Measurements from ENCODE around the gene AHNAK.
"Not testable (repeated sequence)": the region's sequence is repeated elsewhere in the genome, so short reads cannot be mapped to it uniquely, and the experiment has no call there.

AHNAK gene

DNA sequence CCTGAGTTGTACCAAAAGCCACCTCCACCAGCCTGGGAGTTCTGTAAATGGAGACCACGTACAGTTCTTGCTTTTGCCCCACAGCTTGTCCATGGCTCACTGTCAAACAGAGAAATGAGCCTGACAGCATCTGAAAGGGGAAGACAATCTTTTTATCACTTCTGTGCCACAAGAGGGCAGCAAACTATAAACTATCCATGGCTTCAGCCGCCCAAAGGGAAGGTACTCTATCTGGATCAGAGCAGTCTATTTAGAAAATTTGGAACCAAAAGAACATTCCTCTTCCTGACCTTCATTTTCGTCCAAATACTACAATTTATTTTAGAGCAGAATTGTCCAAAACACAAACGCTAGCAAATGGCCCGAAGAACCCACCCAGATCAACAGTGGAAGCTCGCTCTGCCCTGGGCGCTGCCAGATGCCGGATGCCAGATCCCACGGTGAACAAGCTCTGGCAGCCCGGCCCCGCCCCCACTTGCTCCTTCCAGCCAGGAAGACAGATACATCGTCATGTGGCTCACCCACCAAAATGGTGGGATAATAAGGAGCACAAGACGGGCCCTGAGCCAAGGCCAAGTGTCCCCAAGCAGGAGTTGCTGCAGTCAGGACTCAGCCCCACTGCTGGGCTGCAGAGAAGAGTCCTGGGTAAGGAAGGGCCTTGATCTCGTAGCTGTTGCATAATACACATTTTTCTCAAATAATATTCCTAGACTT, 151.6 kb downstream of the AHNAK start:
- Histone ChIP-seq H3K27me3 (ENCODE audit: low read depth, low read length) (no peaks in the 10 kb centered on the region), H3K4me3 (ENCODE audit: low read depth in 1 of 2, low read length in 2 of 2) (peak overlapping the region; percentile 49 to 50), H3K9me3 (ENCODE audit: control insufficient read depth in 1 of 2, low read length in 2 of 2) (no peaks in the 10 kb centered on the region), H3K27ac (ENCODE audit: low read length) (no peak overlapping the region), H3K36me3 (ENCODE audit: control insufficient read depth in 1 of 2, insufficient read depth in 2 of 2, low read length in 2 of 2) (no peaks in the 10 kb centered on the region), H3K4me1 (ENCODE audit: control insufficient read depth in 1 of 2, insufficient read depth in 2 of 2, low read length in 2 of 2) (peaks cover 13 to 44% of the 10 kb centered on the region in 2 donors)

DNA sequence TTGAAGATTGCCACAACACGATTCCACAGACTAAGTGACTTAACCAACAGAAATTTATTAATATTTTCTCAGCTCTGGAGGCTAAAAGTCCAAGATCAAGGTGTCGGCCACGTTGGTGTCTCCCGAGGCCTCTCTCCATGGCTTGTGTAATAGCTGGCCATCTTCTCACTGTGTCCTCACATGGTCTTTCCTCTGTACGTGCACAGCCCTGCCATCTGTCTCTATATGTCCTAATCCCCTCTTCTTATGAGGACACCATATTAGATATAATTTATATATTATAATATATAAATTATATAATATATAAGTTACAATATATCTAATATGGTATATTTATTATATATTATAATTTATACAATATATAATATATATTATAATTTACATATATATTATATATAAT, 152.9 kb downstream of the AHNAK start:
- peaks cover 3 to 31% of the 10 kb centered on the region in 2 donors for H3K4me1 ChIP-seq (ENCODE audit: control insufficient read depth in 1 of 2, insufficient read depth in 2 of 2, low read length in 2 of 2)
- no peak overlapping the region for H3K4me3 ChIP-seq (ENCODE audit: low read depth in 1 of 2, low read length in 2 of 2)
- H3K27ac ChIP-seq (ENCODE audit: low read length), result no peak overlapping the region
- H3K36me3 ChIP-seq (ENCODE audit: control insufficient read depth in 1 of 2, insufficient read depth in 2 of 2, low read length in 2 of 2), result no peaks in the 10 kb centered on the region
- H3K27me3 ChIP-seq (ENCODE audit: low read depth, low read length), result no peaks in the 10 kb centered on the region
- no peaks in the 10 kb centered on the region for H3K9me3 ChIP-seq (ENCODE audit: control insufficient read depth in 1 of 2, low read length in 2 of 2)

DNA sequence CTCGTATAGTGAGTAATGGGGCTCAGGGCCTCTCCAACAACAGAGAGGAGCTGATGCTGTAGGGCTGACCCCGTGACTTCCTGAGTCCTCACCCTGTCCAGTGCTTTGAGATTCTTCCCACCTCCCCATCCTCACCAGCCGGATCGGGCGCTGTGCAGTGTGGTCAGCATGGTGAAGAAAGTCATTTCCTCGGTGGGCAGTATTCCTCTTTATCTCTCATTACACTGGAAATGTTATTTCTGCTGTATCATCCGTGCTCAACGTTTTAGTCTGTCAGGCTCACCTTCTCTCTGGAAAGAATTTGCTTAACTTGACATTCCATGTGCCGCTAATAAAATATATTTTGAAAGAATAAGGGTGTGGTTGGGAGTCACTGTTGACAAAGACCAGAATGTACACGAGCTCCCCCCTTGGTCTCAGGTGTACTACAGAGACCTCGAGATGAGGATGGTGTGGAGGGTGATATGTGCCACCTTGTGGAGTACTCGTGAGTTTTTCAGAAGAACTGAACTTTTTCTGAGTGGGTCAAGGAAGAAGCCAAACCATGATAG, 153.5 kb downstream of the AHNAK start:
- Histone ChIP-seq H3K4me1 (ENCODE audit: control insufficient read depth in 1 of 2, insufficient read depth in 2 of 2, low read length in 2 of 2) (peaks cover 3 to 25% of the 10 kb centered on the region in 2 donors), H3K9me3 (ENCODE audit: control insufficient read depth in 1 of 2, low read length in 2 of 2) (no peaks in the 10 kb centered on the region), H3K36me3 (ENCODE audit: control insufficient read depth in 1 of 2, insufficient read depth in 2 of 2, low read length in 2 of 2) (no peaks in the 10 kb centered on the region), H3K27ac (ENCODE audit: low read length) (no peak overlapping the region), H3K27me3 (ENCODE audit: low read depth, low read length) (no peaks in the 10 kb centered on the region), H3K4me3 (ENCODE audit: low read depth in 1 of 2, low read length in 2 of 2) (no peak overlapping the region)

DNA sequence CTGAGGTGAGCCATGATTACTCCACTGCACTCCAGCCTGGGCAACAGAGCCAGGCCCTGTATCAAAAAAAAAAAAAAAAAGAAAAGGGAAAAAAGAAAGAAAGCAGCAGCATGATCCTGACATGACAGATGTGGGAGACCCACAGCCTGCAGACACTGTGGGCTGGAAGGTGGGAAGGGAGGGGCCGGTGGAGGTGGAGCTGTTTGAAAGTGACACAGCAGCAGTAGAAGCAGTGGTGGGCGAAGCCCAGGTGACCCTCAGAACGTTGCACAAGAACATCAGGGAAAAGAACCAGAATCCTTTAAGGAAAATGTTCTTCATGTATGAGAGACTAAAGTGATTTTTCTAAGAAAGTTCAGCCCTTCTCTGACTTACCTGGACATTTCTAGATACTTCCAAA, 154.1 kb downstream of the AHNAK start:
- peaks cover 3 to 20% of the 10 kb centered on the region in 2 donors for H3K4me1 ChIP-seq (ENCODE audit: control insufficient read depth in 1 of 2, insufficient read depth in 2 of 2, low read length in 2 of 2)
- H3K9me3 ChIP-seq (ENCODE audit: control insufficient read depth in 1 of 2, low read length in 2 of 2), result no peaks in the 10 kb centered on the region
- H3K4me3 ChIP-seq (ENCODE audit: low read depth in 1 of 2, low read length in 2 of 2), result no peak overlapping the region
- H3K36me3 ChIP-seq (ENCODE audit: control insufficient read depth in 1 of 2, insufficient read depth in 2 of 2, low read length in 2 of 2), result no peaks in the 10 kb centered on the region
- H3K27ac ChIP-seq (ENCODE audit: low read length), result no peak overlapping the region
- H3K27me3 ChIP-seq (ENCODE audit: low read depth, low read length), result no peaks in the 10 kb centered on the region

- Histone ChIP-seq H3K4me3 (ENCODE audit: low read depth in 1 of 2, low read length in 2 of 2) (no peak overlapping the region), H3K4me1 (ENCODE audit: control insufficient read depth in 1 of 2, insufficient read depth in 2 of 2, low read length in 2 of 2) (peaks cover 3 to 17% of the 10 kb centered on the region in 2 donors), H3K27ac (ENCODE audit: low read length) (no peak overlapping the region), H3K36me3 (ENCODE audit: control insufficient read depth in 1 of 2, insufficient read depth in 2 of 2, low read length in 2 of 2) (no peaks in the 10 kb centered on the region), H3K9me3 (ENCODE audit: control insufficient read depth in 1 of 2, low read length in 2 of 2) (no peaks in the 10 kb centered on the region), H3K27me3 (ENCODE audit: low read depth, low read length) (no peaks in the 10 kb centered on the region)
These were observed 154.8 kb downstream of the AHNAK start for GRCh38 chr11:62391642-62392425.

GRCh38 chr11:62390722-62391121, 155.9 kb downstream of the AHNAK start:
- Histone ChIP-seq H3K9me3 (ENCODE audit: control insufficient read depth in 1 of 2, low read length in 2 of 2) (no peaks in the 10 kb centered on the region), H3K27ac (ENCODE audit: low read length) (no peak overlapping the region), H3K27me3 (ENCODE audit: low read depth, low read length) (no peaks in the 10 kb centered on the region), H3K4me3 (ENCODE audit: low read depth in 1 of 2, low read length in 2 of 2) (no peak overlapping the region), H3K36me3 (ENCODE audit: control insufficient read depth in 1 of 2, insufficient read depth in 2 of 2, low read length in 2 of 2) (no peaks in the 10 kb centered on the region), H3K4me1 (ENCODE audit: control insufficient read depth in 1 of 2, insufficient read depth in 2 of 2, low read length in 2 of 2) (peaks cover 3 to 12% of the 10 kb centered on the region in 2 donors)

DNA sequence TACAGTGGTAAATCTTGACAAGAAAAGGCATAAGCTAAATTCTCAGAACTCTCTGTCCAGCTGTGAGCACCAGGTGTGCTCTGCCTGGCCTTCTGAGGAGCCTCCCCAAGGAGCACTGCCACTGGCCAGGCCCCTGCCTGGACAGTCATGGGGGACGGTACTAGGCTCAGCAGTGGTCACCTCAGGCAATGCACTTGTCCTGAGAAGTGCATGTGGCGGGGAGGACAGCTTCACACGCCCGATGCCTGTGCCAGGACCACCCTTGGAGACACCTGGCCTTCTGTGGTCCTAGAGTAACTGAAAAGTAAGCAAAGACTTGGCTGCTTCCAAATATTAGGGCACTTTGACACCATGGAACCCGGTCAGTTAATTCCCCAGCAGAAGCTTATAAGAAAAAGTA, 156.4 kb downstream of the AHNAK start:
- Histone ChIP-seq H3K27ac (ENCODE audit: low read length) (no peak overlapping the region), H3K36me3 (ENCODE audit: control insufficient read depth in 1 of 2, insufficient read depth in 2 of 2, low read length in 2 of 2) (no peaks in the 10 kb centered on the region), H3K9me3 (ENCODE audit: control insufficient read depth in 1 of 2, low read length in 2 of 2) (no peaks in the 10 kb centered on the region), H3K4me1 (ENCODE audit: control insufficient read depth in 1 of 2, insufficient read depth in 2 of 2, low read length in 2 of 2) (peaks cover under 1 to 8% of the 10 kb centered on the region in 2 donors), H3K27me3 (ENCODE audit: low read depth, low read length) (no peaks in the 10 kb centered on the region), H3K4me3 (ENCODE audit: low read depth in 1 of 2, low read length in 2 of 2) (no peak overlapping the region)

DNA sequence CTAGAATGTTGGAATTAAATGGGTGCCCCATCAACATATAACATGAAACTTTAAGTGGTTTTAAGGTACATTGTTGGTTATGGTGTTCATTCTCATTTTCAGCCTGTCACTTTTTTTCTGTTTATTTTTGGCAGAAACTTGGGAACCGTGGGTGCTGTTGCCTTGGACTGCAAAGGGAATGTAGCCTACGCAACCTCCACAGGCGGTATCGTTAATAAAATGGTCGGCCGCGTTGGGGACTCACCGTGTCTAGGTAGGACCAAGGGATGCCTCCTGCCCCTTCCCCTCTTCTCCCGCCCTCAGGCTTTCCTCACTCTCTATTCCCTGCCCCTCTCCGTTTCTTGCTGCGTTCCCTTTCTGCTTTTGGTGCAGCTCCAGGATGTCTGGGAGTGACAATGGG, 157.6 kb downstream of the AHNAK start:
- no peaks in the 10 kb centered on the region for H3K36me3 ChIP-seq (ENCODE audit: control insufficient read depth in 1 of 2, insufficient read depth in 2 of 2, low read length in 2 of 2)
- no peak overlapping the region for H3K4me3 ChIP-seq (ENCODE audit: low read depth in 1 of 2, low read length in 2 of 2)
- no peak overlapping the region for H3K27ac ChIP-seq (ENCODE audit: low read length)
- no peaks in the 10 kb centered on the region for H3K9me3 ChIP-seq (ENCODE audit: control insufficient read depth in 1 of 2, low read length in 2 of 2)
- H3K4me1 ChIP-seq (ENCODE audit: control insufficient read depth in 1 of 2, insufficient read depth in 2 of 2, low read length in 2 of 2), result no peaks in the 10 kb centered on the region
- no peaks in the 10 kb centered on the region for H3K27me3 ChIP-seq (ENCODE audit: low read depth, low read length)

GRCh38 chr11:62387381-62387780, 159.2 kb downstream of the AHNAK start:
- no peaks in the 10 kb centered on the region for H3K36me3 ChIP-seq (ENCODE audit: control insufficient read depth in 1 of 2, insufficient read depth in 2 of 2, low read length in 2 of 2)
- no peaks in the 10 kb centered on the region for H3K9me3 ChIP-seq (ENCODE audit: control insufficient read depth in 1 of 2, low read length in 2 of 2)
- H3K27me3 ChIP-seq (ENCODE audit: low read depth, low read length), result no peaks in the 10 kb centered on the region
- no peak overlapping the region for H3K27ac ChIP-seq (ENCODE audit: low read length)
- H3K4me3 ChIP-seq (ENCODE audit: low read depth in 1 of 2, low read length in 2 of 2), result no peak overlapping the region
- no peaks in the 10 kb centered on the region for H3K4me1 ChIP-seq (ENCODE audit: control insufficient read depth in 1 of 2, insufficient read depth in 2 of 2, low read length in 2 of 2)

DNA sequence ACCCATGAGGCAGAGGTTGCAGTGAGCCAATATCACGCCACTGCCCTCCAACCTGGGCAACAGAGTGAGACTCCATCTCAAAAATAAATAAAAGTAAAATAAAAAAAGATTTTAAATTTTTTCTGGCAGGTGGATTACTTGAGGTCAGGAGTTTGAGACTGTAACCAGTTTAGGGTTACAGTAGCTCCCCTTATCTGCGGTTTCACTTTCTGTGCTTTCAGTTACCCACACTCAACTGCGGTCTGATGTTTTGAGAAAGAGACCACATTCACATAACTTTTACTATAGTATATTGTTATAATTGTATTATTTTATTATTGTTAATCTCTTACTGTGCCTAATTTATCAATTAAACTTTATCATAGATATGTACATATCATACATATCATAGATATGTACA, 160.5 kb downstream of the AHNAK start:
- not testable (repeated sequence) for H3K9me3 ChIP-seq (ENCODE audit: control insufficient read depth in 1 of 2, low read length in 2 of 2); H3K36me3 ChIP-seq (ENCODE audit: control insufficient read depth in 1 of 2, insufficient read depth in 2 of 2, low read length in 2 of 2); H3K4me1 ChIP-seq (ENCODE audit: control insufficient read depth in 1 of 2, insufficient read depth in 2 of 2, low read length in 2 of 2); H3K27ac ChIP-seq (ENCODE audit: low read length); H3K27me3 ChIP-seq (ENCODE audit: low read depth, low read length); H3K4me3 ChIP-seq (ENCODE audit: low read depth in 1 of 2, low read length in 2 of 2)

DNA sequence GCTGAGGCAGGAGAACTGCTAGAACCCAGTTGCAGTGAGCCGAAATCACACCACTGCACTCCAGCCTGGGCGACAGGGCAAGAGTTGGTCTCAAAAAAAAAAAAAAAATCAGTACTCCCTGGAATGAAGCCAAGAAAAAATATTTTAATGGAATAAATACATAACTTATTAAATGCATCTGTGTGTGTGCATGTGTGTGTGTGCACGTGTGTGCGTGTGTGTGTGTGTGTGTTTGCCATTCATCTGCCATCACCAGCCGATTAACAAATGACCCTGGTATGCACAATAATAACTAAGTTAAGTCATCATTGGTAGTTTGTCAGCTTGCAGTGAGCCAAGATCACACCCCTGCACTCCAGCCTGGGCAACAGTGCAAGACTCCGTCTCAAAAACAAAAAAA, 162.8 kb downstream of the AHNAK start:
- no peaks in the 10 kb centered on the region for H3K9me3 ChIP-seq (ENCODE audit: control insufficient read depth in 1 of 2, low read length in 2 of 2)
- H3K4me3 ChIP-seq (ENCODE audit: low read depth in 1 of 2, low read length in 2 of 2), result no peak overlapping the region
- no peaks in the 10 kb centered on the region for H3K27me3 ChIP-seq (ENCODE audit: low read depth, low read length)
- peaks cover 0 to 8% of the 10 kb centered on the region in 2 donors for H3K4me1 ChIP-seq (ENCODE audit: control insufficient read depth in 1 of 2, insufficient read depth in 2 of 2, low read length in 2 of 2)
- no peaks in the 10 kb centered on the region for H3K36me3 ChIP-seq (ENCODE audit: control insufficient read depth in 1 of 2, insufficient read depth in 2 of 2, low read length in 2 of 2)
- no peak overlapping the region for H3K27ac ChIP-seq (ENCODE audit: low read length)

Measured in muscle layer of duodenum (tissue), 2 donors.